Activated CD4-positive, alpha-beta T cell treated with anti-CD3 and anti-CD28 coated beads, Interleukin-2, amount 50 U/mL, for 48 hours (primary cell): ENCODE data around the gene DNAJB14.
A peak's percentile ranks its signal among the peaks of the same experiment; 100 is the strongest.

Experiments used
- DNase-seq, 2 experiments: peaks; one replicate each; pipeline ENCODE4 v3.0.0-alpha.2; 2020

Gene DNAJB14

DNA sequence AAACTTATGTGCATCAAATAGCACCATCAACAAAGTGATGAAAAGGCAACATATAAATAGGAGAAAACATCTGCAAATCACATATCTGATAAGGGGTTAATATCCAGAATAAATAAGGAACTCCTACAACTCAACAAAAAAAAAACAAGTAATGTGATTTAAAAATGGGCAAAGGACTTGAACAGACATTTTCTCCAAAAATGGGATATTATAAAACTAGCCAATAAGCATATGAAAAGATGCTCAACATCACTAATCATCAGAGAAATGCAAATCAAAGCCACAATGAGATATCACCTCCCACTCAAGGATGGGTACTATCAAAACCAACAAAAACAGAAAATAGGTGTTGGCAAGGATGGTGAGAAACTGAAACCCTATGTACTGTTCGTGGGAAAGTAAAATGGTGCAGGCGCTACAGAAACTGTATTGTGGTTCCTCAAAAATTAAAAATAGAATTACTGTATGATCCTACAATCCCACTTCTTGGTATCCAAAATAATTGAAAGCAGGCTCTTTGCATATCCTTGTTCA, 2.4 kb downstream of the DNAJB14 start:
- DNase-seq: no peak

DNA sequence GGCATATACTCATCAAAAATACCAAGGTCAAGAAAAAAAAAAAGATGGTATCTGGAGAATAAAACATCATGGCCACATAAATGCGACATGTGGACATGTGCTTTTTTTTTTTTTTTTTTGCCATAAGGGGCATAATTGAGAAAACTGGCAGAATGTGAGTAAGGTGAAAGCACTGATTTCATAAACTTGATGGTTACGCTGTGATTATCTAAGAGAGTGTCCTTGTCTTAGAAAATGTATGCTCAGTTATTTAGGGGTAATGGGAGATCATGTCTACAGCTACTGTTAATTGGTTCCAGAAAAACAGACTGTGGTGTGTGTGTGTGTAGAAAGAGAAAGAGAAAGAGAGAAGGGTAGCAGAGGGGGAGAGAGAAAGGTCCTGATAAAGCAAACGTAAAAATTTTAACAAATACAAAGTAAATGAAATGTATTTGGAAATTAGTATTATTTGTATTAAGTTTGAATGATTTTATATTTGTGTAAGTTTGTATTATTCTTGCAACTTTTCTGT, 8.1 kb downstream of the DNAJB14 start:
- no peak for DNase-seq

DNA sequence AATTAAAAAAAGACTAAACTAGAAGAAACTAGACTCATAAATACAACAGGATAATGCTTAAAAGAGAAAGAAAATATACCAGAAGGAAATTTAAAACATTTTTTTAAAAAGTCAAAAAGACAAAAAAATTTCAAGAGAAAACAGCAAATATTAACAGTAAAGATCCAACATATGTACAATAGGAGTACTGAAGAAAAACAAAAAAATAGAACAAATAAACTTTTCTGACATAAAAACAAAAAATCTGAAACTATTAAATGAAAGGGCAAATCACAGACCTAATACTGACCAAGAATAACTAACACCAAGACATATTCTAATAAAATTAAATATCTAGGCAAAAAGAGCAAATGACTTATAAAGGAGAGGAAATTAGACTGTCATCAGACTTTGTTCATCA, 11.5 kb downstream of the DNAJB14 start:
- no peak for DNase-seq

DNA sequence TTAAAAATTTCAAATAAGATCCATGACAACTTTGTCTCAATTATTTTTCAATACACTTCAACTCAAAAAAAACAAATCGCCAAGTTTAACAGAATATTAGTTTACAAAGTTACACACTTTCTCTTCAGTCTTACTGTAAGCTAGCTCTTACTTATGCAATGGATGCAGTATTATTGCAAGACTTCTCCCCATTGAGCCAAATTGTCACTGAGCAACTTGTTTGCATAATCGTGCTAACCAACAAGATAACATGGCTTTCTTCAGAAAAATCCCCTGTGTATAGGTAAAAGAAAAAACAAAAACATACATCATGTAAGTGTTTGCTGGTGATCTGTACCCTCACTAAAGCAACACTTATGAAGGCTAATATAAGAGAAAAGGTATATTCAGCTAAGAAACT, 18.9 kb downstream of the DNAJB14 start:
- DNase-seq: no peak

DNA sequence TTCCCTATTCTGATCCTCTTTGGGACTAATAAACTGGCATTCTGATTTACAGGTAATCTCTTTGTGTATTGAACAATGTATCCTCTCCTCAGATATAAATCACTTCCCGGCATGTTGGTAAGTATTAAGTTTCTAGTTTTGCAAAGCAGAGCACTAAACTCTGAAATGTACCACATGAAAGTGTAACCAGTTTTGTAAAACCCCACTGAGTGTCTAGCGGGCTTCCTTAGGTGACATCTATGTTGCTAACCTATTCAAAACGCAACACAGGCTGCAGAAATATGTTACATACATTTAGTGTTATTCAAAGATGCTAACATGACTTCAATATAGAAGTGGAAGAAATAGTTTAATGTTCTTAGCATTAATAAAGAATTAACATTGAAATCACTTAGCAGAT, 25.2 kb downstream of the DNAJB14 start:
- DNase-seq: no peak

DNA sequence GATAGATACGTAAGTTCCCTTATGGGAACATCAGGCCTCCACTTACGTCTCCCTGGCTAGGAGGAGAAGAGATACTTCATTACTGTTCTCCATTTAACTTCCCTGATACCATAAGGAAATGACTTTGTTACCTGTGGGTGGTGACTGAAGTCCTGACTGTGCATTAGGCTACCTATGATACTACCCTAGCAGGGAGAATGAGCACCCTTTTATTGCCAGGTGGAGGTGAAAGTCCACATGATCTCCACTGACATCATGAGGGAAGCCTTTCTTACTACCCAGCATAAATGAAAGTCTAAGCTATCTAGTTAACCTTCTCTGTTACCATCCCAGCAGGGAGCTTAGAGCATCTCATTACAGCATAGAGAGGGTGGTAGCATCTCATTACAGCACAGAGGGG, 27.8 kb downstream of the DNAJB14 start:
- DNase-seq: no peak

DNA sequence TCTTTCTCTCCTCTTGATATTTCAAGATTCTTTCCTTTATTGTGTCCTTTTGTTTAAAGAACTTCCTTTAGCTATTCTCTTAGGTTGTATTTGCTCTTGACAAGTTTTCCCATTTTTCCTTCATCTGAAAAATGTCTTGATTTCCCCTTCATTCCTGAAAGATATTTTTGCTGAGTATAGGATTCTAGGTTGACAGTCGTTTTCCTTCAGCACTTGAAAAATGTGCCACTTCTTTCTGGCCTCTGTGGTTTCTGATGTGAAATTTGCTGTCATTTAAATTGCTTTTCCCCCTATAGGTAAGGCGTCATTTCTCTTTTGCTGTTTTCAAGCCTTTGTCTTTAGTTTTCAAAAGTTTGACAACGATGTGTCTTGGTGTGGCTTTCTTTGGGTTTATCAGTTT, 28.8 kb downstream of the DNAJB14 start:
- no peak for DNase-seq

DNA sequence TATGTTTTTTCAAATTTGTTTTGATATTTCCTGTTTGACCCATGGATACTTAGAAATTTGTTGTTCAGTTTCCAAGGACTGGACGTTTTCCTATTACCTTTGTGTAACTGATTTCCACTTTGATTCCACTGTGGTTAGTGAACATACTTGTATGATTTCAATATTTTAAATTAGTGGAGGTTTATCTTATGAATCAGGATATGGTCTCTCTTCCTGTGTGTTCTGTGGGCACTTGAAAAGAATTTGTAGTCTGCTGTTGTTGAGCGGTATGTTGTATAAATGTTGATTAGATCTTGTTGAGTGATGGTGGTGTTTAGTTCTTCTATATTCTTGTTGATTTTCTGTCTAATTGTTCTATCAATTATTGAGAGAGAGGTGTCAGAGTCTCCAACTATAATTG, 31.0 kb downstream of the DNAJB14 start:
- no peak for DNase-seq

DNA sequence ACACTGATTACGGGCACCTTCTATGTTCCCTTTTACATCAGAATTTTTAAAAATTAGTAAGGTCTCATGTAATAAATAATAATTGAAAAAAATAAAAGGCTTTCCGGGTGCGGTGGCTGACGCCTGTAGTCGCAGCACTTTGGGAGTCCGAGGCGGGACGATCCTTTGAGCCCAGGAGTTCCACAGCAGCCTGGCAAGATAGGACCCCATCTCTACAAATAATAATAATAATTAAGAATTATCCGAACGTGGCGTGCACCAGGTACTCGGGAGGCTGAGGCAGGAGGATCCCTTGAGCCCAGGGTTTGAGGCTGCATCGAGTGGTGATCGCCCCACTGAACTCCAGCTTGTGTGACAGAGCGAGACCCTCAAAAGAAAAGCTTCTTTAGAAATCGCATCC, 51.4 kb downstream of the DNAJB14 start:
- no peak for DNase-seq

DNA sequence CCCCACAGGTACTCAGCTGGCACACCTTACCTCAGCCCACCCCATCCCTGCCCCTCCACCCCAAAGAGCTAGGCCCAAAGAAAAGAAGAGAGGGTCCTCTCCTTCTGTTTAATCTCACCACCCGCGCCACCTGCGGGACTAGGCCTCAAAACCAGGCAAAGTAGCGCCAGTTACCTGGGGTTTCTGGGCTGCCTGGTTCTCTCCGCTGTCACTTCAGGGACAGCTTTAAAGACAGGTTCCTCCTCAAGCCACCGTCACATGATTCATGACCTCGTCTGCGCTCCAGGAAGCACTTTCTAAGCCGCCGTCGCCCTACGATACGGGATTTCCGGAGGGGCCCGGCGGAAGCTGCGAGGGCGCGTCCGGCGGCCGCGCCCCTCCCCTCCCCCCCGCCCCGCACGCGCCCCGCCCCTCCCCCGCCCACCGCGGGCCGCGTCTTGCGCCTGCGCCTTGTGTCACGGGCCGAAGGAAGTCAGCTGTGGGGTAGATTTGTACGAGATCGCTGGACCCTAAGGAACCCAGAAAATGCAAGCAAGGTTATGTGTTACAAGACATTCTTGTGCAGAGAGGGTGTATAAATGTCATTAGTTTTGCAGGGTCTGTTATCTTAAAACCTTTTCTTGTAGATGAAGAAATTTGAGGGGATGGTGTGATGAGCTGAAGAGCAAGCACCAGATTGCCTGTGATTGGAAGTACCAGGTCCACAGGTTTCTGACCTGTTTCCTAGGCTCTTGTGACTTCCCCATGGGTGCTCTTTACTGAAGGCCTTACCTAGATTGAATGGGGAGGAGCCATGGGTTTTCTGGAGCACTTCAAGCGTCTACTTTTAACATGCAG, 52.0 kb downstream of the DNAJB14 start, which contains the start of gene LAMTOR3:
LAMTOR3 (minus strand) TSS at position 267 of the 837 bp plus-strand sequence. CDS start 464 bp downstream, outside the sequence.
- DNase-seq: peak; percentile 85 to 88

DNA sequence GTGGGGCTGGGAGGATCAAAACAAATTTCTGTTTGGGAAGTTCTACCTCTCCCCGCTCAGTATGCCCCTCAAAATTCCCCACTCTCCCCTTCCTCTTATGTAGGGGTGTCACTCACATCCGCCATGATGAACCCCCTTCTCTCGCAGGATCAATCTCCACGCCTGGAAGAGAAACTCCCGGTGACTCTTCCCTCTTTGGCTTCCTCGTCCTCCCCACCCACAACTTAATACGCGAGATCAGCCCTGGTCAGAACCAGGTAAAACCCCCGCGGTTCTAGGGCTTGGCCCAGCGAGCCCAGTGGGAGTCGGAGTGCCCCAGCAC, 52.6 kb downstream of the DNAJB14 start:
- DNase-seq: no peak

DNA sequence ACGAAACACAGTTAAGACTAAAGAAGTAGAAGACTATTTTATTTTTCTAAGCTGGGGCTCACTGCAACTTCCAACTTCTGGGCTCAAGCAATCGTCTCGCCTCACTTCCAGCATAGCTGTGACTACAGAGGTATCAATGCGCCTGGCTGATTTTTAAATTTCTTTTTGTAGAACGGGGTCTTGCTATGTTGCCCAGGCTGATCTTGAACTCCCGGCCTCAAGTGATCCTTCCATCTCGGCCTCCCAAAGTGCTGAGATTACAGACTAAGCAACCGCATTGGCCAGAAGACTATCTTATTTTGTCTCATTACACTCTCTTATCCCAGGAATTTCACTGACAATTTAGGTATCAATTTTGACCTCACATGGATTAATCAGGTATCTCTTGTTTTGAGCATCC, 53.4 kb downstream of the DNAJB14 start:
- DNase-seq: no peak

DNA sequence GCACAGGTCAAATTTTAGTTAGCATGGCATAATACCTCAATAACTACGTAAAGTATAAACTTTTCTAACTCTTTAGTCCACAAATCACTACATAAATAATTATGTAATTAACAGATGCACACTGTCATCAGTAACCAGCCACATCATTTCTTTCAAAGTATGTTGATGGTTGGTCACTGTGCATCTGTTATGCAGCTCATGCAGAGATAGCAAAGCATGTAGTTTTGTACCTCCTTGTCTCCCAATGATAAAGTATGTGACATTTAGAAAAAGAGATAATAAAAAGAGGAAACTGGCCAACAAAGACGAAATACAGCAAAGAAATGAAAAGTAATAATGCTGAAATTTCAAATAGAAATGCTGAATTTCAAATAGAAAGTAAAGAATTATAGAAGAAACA, 55.1 kb downstream of the DNAJB14 start:
- DNase-seq: no peak

DNA sequence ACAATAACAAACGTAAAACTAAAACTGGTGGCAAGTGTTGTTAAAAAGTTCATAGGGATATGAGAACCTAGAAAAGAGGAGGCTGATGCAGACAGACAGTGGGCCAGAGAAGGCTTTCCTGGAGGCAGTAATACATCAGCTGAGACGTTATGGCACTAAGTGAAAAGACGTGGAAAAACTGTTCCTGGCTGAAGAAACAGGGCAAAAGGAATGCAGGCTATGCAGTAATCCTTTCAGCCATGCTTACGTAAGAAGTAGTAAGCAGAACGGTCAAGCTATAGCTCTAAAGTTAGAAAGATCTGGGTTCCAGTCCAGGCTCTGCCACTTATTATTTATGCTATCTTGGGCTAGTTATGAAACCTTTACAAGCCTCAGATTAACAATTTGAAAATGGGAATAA, 58.6 kb downstream of the DNAJB14 start:
- DNase-seq: no peak

DNA sequence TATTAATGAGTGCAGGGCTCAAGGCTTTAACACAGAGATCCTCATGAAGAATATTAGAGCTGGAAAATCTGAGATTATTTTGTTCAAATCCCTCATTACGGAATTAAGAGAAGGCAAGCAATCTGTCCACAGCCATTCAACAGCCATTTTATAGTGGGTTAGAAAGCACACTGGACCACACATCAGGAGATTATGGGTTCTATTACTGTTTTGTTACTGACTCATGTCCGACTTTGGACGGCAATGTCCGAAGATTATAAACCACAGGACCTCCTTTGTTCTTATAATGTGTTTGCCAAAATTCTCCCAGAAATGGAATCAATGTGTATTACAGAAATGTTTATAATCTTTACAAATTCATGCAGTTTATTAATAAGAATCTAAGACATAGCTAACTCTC, 60.3 kb downstream of the DNAJB14 start:
- no peak for DNase-seq

DNA sequence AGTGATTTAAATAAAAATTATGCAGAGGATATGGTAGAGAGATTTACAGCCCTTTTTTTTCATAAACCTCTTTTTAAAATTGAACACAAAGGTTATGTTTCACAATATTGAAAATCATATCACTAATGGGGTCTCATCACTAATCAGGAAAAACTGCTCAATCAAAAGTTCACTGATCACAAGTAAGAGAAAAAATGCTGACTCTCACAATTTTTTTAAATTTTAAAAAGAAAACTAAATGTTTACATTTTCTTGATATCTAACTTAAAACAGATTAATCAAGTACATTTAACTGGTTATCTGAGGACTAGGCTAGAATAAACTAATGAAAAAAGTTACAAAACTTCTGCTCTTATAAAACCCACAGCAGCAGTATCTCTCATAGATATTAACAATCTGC, 60.7 kb downstream of the DNAJB14 start:
- no peak for DNase-seq

DNA sequence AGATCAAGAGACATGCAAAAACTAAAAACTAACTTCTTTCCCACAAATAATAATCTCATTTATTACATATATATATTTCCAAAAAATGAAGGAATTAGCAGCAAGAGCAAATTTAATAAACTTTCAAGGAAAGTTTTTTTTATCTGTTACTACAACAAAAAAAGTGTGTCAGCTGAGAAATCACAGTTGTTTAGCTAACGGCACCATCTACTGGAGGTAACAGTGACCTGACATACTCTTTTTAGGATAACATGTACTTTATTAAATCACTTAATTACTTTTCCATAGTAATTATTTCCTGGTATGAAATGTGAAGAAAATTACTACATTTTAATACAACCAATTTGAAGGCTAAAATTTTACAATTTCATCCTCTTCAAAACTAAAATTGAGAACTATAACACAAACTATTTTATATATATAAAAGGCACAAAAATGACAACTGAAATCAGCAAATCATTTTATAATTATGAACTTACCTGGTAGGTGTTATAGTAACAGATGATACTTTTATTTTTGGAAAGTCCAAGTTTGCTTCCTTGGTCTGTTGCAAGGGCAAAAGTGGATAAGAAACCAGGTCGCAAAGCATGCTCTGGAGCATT, 61.3 kb downstream of the DNAJB14 start:
- no peak for DNase-seq

DNA sequence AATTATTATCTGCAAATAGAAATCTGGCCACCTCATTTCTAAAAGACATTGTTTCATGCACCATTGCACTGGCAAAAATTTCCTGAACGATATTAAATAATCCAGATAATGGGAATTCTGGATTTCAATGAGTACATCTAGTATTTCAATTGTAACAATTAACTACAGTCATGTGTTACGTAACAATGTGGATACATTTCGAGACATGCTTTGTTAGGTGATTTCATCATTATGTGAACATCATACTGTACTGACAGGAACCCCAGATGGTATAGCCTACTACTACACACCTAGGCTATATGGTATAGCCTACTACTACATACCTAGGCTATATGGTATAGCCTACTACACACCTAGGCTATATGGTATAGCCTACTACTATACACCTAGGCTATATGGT, 67.0 kb downstream of the DNAJB14 start:
- no peak for DNase-seq

DNA sequence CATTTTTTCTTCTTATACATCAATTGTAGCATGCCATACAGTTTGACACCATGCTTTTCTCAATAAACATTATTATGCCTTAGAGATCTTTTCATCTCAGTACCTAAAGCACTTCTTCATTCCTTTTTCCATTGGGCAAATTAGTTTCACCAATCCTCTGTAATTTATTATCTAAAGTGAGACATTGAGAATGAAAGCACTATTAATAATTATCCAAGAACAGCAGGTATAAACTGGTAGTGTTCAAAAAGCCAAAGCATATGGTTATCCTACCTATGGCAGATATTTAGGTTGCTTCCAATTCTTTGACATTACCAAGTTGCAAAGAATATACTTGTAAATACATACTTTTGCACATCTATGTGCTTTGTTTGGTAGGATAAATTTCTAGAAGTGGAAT, 67.8 kb downstream of the DNAJB14 start:
- DNase-seq: no peak

DNA sequence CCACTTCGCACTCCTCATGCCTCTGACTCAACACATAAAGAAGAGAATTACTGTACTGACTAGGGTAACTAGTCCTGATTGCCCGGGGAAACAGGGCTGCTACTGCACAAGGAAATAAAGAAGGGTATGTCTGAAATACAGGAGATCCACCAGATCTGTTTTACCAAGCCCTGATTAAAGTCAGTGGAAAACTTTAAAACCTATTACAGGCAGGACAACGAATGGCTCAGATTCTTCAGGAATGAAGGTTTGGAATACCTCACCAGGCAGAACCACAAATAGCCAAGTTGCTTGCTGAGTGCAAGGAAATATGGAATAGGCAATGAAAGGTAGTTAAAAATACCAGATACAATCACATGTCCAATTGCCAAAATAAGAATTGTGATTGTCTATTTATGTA, 69.5 kb downstream of the DNAJB14 start:
- no peak for DNase-seq

DNA sequence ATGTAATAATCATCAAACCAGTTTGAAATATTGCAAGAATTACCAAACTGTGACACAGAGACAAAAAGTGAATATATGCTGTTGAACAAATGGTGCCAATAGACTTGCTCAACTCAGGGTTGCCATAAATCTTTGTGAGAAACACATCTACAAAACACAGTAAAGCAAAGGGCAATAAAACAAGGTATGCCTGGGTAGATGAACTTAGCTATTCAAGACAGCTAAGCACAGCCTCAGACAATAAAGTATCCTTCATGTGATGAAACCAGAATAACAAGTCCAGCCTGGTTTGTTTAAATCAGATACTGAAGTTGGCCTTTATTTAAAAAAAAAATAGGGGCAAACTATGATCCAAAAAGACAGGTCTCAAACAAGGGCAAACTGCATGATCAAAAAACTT, 71.3 kb downstream of the DNAJB14 start:
- no peak for DNase-seq

DNA sequence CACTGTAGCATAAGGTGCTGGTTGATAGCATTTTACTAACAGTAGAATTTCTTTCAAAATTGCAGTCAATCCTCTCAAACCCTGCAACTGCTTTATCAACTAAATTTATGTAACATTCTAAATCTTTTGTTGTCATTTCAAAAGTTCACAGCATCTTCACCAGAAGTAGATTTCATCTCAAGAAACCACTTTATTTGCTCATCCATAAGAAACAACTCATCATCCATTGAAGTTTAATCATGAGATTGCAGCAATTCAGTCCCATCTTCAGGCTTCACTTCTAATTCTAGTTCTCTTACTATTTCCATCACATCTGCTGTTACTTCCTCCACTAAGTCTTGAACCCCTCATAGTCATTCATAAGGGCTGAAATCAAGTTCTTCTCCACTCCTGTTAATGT, 73.8 kb downstream of the DNAJB14 start:
- DNase-seq: no peak

DNA sequence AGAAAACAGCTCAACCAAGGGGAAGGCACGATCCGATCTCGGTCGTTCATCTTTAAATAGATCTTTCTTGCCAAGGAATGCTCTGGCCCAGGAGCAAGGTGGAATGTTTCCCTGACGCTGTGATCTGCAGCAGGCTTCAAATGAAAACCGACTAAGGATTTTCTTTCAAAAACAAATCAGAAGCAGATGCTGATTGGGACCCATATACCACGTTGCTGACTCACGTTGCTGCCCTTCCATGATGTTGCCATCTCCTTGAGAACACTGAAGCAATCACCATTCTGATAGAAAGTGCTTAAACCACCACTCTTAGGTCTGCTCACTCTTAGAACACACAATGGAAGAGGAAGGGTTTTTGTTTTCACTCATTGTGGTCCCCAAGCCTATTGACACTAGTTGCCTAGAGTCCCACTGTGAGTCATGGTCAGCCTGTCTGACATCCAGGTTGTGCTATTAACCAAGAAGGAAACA, 78.3 kb downstream of the DNAJB14 start:
- peak in 1 of 2 experiments; percentile 34 for DNase-seq

DNA sequence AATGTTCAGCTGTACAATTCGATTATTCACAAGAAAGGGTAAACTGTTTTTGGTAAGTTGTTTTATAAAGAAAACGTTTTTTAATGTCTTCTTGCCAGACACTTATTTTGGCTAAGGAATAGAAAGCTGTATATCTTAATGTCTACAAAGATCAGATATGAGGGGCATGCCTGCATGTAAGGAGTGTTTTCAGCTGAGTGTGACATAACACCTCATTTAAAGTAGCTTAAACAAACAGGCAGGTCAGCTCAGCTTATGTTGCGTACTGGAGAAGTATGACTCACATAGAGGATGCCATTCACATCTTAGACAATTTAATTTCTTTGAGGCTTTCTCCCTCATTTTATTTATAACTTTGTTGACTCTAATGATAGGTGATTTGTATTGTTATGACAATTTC, 82.6 kb downstream of the DNAJB14 start:
- DNase-seq: no peak
